Measurements from ENCODE around the gene GJB3.
"Not testable (repeated sequence)": the region's sequence is repeated elsewhere in the genome, so short reads cannot be mapped to it uniquely, and the experiment has no call there.

Gene GJB3

DNA sequence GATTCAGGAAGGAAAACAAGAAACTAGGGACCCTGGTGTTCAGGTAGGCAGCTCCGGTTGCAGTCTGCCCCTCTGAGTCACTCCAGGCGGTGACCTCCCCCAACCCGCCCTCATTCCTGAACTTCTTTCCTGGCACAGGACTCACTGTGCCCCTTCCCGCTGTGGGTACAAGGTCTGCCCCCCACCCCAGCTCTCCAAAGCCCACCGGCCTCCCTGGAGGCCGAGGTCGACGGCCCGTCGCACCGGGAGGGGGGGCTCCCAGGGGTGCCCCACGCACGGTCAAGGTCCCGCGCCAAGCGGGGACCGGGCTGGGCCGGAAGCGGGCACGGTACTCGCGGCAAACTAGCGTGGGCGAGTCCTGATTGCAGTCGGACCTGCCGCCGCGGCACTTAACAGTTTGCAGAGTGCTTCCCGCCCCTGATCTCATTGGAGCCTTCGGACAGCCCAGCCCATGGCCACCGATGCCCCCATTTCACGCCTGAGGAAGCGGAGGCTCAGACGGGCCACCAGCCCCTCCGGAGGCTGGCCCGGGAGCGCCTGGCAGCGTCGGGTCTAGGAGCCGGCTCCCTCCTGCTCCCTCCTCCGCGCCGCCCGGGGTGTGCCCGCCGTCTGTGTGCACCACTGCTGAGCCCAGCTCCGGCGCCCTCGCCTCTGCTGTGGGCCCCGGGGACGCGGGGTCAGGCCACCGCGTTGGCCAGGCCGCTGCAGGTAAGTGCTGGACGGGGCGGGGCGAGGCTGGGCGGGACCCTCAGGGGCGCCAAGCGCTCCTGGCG lies at the start of gene GJB3:
Gene GJB3, plus strand, starts transcription at position 144 of the 773 bp plus-strand sequence. CDS start 3,549 bp downstream, outside the sequence.
- DNase-seq: no peak

DNA sequence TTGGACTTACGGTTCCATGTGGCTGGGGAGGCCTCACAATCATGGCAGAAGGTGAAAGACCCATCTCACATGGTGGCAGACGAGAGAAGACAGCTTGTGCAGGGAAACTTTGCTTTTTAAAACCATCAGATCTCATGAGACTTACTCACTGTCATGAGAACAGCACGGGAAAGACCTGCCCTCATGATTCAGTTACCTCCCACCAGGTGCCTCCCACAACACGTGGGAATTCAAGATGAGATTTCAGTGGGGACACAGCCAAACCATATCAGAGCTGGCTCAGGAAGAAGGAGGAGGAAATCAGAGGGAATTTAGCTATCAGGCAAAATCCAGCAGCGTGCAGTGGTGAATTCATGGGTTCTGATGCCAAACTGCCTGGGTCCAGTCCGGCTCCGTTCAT lies 48.2 kb upstream of the GJB3 start:
- DNase-seq: not testable (repeated sequence)

DNA sequence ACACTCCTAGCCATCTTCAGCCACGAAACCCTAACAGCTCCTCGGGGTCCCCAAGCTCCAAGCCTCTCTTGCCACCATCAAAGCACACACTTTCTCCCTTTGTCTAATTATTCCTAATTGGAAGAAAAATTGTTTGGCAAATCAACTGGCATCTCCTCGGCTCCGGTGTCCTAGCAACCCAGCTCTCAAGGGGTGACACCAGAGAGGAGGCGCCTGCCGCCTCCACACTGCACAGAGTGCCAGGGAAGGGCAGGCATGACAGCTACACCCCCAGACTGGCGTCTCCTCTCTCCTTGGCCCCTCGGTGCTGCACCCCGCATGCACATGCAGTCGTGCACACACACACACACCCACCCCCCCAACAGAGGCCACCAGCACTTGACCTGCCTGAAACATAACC lies 44.3 kb upstream of the GJB3 start:
- no peak for DNase-seq

DNA sequence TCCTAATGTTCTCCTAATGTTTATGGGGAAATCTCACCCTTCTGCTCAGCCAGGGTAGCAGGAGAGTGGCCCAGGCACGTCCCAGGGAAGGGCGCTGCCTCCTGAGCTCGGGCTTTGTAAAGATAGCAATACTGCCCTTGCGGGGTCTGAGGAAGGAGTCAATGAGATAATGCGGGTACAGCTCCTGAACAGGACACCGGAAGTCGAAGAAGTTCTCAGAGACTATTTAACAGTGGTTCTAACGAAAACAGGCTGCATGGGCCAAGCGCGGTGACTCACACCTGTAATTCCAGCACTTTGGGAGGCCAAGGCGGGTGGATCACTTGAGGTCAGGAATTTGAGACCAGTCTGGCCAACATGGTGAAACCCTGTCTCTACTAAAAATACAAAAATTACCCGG lies 43.8 kb upstream of the GJB3 start:
- DNase-seq: not testable (repeated sequence)

DNA sequence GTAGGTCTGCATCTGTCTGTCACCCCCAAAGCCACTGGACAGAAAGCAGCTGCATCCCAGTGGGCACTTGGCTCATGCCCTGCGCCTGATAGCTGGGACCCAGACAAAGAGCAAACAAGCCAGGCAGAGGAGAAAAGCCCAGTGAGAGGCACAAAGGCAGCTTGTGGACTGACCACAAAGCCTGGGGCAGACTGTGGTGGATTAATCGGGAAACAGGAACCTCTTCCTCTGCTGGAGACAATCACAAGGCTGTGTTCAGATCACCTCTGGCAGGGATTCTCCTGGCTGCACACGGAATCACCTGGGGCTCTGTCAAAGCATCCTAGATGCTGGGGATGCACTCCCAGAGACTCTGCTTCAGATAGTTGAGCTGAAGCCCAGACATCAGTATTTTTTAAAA lies 41.4 kb upstream of the GJB3 start:
- DNase-seq: no peak

DNA sequence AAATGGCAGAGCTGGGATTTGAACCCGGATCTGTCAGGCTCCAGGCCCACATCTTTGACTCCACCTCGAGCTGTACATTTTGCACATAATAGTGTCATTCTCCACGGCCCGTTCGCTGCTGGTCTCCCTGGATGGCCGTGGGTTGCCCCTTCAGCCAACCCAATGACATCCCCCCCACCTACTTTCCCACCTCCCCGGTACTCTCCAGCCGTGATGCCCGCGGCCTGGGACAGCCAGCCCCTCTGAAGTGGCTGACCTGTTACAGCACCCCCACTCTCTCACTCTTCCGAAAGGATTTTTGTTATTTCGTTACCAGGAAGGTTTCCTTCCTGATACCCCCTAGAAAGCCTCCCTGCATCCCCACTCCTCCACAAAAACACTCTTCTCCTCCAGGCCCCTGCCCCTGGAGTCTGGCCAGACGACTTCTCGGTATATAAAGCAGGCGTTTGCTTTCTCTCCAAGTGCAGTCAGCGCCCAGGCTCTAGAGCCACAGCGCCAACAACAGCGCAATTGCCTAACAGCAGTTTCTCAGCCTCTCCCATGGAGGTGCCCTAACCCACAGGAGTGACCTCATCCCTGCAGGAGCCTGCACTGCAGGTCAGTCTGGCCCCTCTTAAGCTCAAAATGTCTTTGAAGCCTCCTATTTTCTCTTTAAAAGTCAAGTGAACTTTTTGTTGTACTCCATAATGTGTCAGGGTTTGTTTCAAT lies 40.7 kb upstream of the GJB3 start:
- DNase-seq: no peak

DNA sequence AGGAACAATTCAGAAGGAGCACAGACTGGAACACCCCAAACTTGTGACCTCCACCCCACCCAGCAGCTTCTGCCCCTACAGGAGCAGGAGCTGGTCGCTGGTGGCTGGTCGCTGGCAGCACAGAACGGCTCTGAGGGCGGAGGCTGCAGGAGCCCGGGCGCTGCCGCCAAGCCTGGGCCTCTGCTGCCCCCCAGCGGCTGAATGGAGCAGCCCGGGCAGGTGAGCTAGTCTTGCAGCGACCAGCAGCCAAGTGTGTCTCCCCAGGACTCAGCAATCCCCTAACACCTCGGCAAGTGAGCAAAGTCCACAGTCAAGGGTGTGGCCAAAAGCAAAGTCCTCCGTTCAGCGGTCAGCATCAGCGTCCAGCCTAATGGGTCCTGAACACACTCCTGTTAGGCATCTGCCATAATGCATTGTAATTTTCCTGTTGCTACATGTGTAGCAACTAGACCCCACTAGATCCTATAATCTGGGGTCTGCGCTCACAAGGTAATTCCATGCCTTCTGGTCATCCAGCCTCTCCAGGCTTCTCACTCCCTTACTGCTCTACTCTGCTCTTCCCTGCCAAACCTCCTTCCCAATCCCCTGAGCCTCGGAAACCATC lies 38.2 kb upstream of the GJB3 start:
- DNase-seq: peak in 1 of 2 experiments; percentile 77

DNA sequence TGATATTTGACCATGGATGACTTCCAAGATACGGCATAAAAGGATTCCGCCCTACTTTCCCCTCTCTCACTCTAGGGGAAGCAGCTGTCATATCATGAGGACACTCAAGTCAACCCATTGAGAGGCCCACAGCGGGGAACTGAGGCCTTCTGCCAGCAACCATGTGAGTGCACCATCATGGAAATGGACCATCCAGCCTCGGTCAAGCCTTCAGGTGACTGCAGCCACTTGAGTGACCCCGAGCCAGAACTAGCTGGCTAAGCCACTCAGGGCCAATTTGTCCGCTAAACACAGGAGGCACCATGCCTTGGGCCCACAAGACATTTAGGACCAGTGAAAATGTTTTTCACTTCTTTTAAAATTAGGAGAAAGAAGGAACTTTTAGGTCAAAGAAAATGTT lies 37.2 kb upstream of the GJB3 start:
- no peak for DNase-seq

DNA sequence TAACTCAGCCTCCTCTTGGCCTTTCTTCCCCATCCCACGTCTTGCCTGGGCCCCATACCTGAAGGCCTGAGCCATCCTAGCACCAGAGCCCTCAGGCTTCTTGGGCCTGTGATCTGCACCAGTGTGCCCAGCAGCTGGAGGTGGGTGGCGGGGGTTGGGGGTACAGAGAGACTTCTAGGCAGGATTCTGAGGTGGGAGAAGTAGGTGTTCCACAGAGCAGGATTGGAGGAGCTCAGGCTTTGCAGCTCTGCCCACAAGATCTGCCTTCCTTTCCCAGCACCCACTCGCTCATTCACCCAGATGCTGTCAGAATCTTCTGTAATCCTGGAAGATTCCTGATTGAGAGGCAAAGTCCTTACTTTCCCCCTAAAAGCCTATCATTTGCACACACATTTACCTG lies 36.2 kb upstream of the GJB3 start:
- DNase-seq: no peak

DNA sequence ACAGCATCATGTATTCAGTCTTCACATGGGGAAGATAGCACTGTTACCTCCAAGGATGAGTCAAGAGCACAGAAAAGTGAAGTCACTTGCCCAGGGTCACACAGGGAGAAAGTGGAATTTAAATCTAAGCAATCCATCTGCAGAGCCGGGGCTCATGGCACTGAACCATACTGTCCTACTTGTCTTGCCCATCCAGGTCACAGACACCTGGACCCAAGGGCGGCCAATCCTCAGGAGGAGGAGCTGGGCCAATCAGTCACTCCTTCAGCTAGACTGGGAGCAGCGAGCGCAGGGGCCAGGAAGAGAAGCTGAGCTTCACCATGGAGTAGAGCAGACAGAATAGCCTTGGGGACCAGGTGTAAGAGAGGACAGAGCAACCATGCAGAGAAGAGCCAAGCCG lies 35.3 kb upstream of the GJB3 start:
- no peak for DNase-seq

DNA sequence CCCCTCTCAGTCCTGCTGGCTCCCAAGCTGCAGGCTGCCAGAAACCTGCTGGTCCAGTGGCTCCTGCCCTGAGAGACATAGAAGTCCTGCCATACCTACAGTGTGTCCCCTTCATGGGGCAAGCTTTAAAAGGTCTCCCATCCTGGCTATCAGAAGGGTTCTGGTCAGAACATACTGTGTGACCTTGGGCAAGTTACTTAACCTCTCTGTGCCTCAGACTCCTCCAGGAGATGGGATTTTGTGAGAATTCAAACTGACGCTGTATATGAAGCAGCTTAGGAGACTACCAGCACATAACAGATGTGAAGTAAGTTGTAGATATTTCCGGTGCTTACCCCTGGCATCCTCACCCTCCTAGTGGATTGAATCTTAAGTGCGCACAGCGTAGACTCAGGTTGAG lies 34.9 kb upstream of the GJB3 start:
- DNase-seq: no peak

DNA sequence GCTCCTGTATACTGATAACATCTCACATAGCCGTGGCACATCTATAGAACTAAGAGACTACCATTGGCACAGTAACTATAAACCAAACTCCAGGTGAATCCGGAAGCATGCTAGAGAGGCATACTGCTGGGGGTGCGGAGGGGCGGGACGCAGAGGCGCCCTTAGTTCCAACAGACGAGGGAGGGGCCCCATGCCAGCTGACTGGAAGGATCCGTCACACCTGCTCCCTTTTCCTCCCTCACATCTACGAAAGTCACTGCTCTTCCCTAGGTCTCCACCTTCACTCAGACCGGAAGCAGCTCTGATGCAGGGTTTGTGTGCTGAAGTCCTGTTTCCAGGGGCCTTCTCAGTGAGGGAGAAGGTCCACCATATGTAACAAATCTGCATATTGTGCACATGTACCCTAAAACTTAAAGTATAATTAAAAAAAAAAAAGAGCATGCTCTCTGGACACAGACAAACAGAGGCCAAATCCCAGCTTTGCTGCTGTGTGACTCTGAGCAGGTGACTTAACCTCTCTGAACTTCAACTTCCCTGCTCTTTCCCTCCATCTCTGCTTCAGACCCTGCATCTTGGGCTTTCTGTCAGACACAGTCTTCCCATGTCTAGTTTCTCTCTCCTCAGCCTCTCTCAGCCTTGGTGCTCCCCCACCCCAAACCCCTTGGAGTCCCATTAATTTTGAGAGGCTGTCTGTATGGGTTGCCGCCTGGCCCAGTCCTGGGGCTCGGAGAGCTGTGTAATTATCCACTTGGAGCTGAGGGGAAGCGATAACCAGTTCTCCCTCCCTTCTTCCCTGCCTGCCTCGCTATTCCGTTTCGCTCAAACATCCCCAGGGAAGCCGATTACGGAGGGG lies 34.0 kb upstream of the GJB3 start:
- no peak for DNase-seq

DNA sequence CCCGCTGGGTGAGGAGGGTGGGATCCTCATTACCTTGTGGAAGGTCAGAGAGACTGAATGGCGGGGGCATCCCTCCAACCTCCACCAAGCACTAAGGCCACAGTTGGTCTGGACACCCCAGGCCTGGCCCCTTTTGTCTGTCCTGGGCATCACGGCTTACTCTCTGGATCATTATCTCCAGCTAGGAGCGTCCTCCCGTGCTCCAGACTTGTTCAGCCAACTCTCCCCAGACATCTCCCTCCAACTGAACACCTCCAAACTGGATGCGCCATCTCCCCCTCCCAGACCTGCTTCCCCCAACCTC lies 33.4 kb upstream of the GJB3 start:
- no peak for DNase-seq

DNA sequence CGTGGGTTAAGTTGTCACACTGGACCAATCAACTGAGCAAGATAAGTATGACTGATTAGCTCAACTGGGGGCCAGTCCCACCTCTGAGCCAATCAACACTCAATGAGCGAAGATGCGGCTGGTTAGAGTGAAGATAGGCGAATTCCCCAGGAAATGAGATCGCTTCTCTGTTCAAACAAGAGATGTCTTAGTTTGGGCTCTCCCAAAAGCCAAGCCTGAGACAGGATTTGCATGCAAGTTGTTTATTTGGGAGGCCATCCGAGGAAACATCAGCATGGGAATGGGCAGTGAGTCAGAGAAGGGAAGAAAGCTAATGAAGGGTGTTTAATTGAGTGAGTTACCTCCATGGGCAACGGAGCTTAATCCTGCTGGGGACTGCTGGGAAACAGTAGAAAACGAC lies 31.0 kb upstream of the GJB3 start:
- no peak for DNase-seq

DNA sequence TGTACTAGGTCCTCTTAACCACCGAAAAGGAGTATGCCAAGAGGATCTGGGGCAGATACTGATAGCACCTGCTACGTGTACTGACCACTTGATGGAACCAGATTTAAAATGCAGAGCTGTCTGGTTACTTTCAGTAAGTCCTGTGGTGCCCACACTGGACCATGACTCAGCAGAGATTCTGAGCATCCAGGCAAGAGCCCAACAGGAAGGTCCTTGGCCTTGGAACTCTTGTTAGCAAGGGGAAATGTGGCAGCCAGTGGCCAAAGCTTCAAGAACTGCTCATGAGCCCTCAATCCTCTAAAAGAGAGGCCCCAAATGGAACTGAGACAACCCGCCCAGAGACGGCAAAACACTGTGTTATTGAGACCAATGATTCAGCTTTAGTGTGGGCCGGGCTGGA lies 30.4 kb upstream of the GJB3 start:
- DNase-seq: no peak

DNA sequence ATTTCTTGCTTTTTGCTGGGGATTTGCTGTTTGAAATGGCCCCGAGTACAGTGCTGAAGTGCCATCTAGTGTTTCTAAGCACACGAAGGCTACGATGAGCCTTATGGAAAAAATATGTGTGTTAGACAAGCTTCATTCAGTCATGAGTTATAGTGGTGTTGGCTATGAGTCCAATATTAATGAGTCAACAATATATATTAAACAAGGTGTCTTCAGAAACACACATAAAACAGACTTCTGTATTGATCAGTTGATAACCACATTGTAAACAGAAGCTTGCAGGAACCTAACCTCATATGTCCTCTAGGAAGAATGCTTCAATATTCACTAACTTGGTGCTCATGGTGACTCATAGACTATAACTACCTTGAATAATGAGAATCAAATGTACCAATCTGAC lies 27.9 kb upstream of the GJB3 start:
- no peak for DNase-seq

DNA sequence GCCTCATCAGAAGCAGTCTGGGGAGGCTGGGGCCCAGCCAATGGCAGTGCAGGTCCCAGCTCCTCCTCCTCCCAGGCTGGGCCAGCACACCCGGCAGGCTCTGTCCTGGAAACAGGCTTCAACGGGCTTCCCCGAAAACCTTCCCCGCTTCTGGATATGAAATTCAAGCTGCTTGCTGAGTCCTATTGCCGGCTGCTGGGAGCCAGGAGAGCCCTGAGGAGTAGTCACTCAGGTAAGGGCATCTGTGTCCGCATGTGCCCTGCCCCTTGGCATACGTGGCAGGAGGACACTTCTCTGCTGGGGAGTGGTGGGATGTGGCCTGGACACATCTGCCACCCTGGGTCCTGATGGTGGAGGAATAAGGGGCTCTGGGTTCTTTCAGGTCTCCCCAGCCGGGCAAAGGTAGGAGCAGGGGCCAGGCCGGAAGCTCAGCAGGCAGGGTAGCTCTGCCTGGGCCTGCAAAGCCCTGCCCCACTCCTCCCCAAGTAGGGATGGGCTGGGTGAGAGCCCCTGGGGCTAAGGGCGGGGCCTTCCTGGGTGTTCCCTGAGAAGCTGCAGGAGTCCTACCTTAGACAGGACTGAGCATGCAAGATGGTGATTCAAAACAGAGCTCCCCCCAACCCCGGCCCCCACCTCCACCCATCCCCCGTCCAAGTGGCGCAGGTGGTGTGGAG lies 25.9 kb upstream of the GJB3 start, which contains the start of gene GJB5:
Gene GJB5, plus strand, starts transcription at position 84 of the 674 bp plus-strand sequence. CDS start 2,284 bp downstream, outside the sequence.
- DNase-seq: no peak

DNA sequence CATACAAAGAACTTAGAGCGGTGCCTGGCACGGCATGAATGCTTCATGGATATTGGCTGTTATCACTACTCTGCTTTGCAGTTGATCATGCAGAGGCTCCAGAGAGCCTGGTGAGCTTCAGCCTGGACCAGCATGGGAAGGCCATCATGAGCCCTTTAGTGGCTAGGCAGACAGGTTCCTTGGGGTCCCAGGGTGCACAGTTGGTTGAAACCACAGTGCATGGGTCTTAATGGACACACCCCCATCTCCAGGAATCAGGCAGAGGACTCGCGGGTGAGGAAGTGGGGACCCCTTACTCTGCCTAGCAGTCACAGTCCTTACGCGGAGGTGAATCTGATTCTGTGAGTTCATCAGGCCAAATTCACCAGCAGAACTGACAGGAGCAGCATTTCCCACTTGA lies 25.1 kb upstream of the GJB3 start:
- DNase-seq: no peak

DNA sequence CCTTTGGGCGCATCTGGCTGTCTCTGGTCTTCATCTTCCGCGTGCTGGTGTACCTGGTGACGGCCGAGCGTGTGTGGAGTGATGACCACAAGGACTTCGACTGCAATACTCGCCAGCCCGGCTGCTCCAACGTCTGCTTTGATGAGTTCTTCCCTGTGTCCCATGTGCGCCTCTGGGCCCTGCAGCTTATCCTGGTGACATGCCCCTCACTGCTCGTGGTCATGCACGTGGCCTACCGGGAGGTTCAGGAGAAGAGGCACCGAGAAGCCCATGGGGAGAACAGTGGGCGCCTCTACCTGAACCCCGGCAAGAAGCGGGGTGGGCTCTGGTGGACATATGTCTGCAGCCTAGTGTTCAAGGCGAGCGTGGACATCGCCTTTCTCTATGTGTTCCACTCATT lies 23.6 kb upstream of the GJB3 start:
- DNase-seq: no peak

DNA sequence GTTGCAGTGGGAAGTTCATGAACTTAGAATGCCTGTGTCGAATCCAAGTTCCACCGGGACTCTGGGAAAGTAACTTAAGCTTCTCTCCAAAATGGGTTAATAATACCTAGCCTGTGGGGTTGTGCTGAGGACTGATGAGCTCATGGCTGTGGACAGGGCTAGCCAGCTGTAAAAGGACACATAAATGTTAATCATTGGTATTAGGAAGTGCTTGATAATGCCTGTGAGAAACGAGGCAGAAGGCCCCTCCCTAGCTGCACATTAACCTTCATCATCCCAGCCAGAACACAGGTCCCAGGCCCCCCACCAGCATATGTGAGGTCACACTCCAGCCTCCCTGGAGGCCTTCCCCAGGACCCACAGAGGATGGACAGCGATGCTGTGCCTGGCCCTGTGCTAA lies 22.3 kb upstream of the GJB3 start:
- no peak for DNase-seq

DNA sequence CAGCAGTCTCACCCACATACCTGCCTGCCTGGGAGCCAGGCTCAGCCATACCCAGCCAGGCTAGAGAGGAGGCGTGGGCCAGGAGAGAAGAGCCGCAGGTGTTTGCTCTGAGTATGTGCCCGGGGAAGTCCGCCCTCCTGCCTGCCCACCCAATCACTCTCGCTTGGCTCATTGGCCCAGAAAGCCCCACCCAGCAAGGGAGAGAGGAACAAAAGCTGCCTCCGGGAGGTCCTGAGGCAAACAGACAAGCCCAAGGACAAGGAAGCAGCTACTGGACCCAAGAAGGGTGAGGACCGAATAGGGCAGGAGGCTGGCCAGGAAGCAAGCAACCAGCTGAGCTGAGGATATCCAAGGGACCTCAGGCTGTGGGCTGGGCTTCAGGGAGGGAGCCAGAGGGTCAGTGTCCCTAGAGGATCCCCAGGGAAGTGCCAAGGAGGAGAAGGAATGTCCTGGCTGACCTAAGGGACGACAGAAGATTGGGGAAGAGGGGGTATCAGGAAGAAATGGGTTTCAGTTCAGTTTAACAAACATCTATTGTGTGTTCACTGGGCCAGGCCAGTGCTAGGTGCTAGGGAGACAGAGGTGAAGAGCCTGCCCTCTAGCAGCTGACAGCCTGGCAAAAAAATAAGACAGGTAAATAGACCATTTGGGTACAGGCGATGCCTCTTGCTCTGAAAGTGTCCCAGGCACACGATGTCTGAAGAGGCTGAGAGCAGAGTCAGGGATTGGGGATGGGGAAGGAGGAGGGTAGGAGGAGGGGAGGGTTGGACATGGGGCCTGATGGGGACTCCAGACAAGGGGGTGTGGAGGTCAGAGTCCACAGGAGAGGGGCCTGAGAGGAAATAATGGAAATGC lies 21.3 kb upstream of the GJB3 start, which contains the start of gene GJB4:
Gene GJB4, plus strand, starts transcription at position 238 of the 855 bp plus-strand sequence. CDS start 1,515 bp downstream, outside the sequence.
- DNase-seq: no peak
